Activated CD4-positive, alpha-beta T cell treated with anti-CD3 and anti-CD28 coated beads, Interleukin-10, Interleukin-2, amounts not matched to agents 100 ng/mL and 50 ng/mL, durations not matched to agents 16 hours and 8 hours (primary cell): ENCODE data around the gene TBL2.
"Not testable (repeated sequence)": the region's sequence is repeated elsewhere in the genome, so short reads cannot be mapped to it uniquely, and the experiment has no call there.

Experiments
- DNase-seq: peaks from one replicate; pipeline ENCODE4 v3.0.0-alpha.2; 2020

Gene TBL2

GRCh38 chr7:73578342-73579128 lies at the start of gene TBL2:
TSS of gene TBL2 (minus strand) at chr7:73578579. CDS start at chr7:73578549, 30 bp downstream.
- peak; percentile 99 for DNase-seq

GRCh38 chr7:73626814-73627213 lies 48.4 kb upstream of the TBL2 start:
- DNase-seq, result no peak

- DNase-seq, result no peak
Observed at GRCh38 chr7:73625276-73625675, 46.9 kb upstream of the TBL2 start.

GRCh38 chr7:73624669-73625001 lies 46.3 kb upstream of the TBL2 start:
- DNase-seq, result no peak

GRCh38 chr7:73623798-73624668 lies 45.7 kb upstream of the TBL2 start, which contains the start of gene MLXIPL:
TSS of gene MLXIPL (minus strand) at chr7:73624522. CDS start at chr7:73624492, 30 bp downstream.
- DNase-seq, result peak; percentile 65

GRCh38 chr7:73622909-73623797 lies 44.8 kb upstream of the TBL2 start:
- DNase-seq, result no peak

- DNase-seq, result no peak
Observed at GRCh38 chr7:73622527-73622908, 44.1 kb upstream of the TBL2 start.

GRCh38 chr7:73621168-73622063 lies 43.0 kb upstream of the TBL2 start:
- DNase-seq, result no peak

- not testable (repeated sequence) for DNase-seq
Observed at GRCh38 chr7:73619394-73619793, 41.0 kb upstream of the TBL2 start.

GRCh38 chr7:73618538-73618937 lies 40.2 kb upstream of the TBL2 start:
- no peak for DNase-seq

- DNase-seq, result not testable (repeated sequence)
Observed at GRCh38 chr7:73617520-73617919, 39.1 kb upstream of the TBL2 start.

- no peak for DNase-seq
Observed at GRCh38 chr7:73615886-73616285, 37.5 kb upstream of the TBL2 start.

- not testable (repeated sequence) for DNase-seq
Observed at GRCh38 chr7:73614937-73615336, 36.6 kb upstream of the TBL2 start.

GRCh38 chr7:73613954-73614735 lies 35.8 kb upstream of the TBL2 start:
- DNase-seq, result no peak

GRCh38 chr7:73612598-73613269 lies 34.4 kb upstream of the TBL2 start:
- no peak for DNase-seq

GRCh38 chr7:73611017-73611555 lies 32.7 kb upstream of the TBL2 start:
- no peak for DNase-seq

- DNase-seq, result no peak
Observed at GRCh38 chr7:73610105-73610504, 31.7 kb upstream of the TBL2 start.

GRCh38 chr7:73607692-73607983 lies 29.3 kb upstream of the TBL2 start:
- not testable (repeated sequence) for DNase-seq

- DNase-seq, result peak; percentile 62
Observed at GRCh38 chr7:73606801-73607691, 28.7 kb upstream of the TBL2 start.
